ENCODE data around the gene LIX1.

The LIX1 gene

GRCh38 chr5:97125125-97125683, 17.2 kb downstream of the LIX1 start:
- TF ChIP-seq CTCF (IDR thresholded peaks at IDR 0.05; ENCODE audit: borderline replicate concordance, control extremely low read depth, extremely low read depth, insufficient read depth, missing control alignments), result no peak
- in situ Hi-C loops (cut with MboI; ENCODE audit: low sequenced_read_pairs, unreplicated experiment), result no loop called here
- no peak for DNase-seq (ENCODE audit: low spot score)

- DNase-seq (ENCODE audit: low spot score), result no peak
- TF ChIP-seq CTCF (IDR thresholded peaks at IDR 0.05; ENCODE audit: borderline replicate concordance, control extremely low read depth, extremely low read depth, insufficient read depth, missing control alignments), result no peak
- in situ Hi-C loops (cut with MboI; ENCODE audit: low sequenced_read_pairs, unreplicated experiment), result no loop called here
Measured at GRCh38 chr5:97124335-97124734, 18.1 kb downstream of the LIX1 start.

GRCh38 chr5:97121848-97122247, 20.6 kb downstream of the LIX1 start:
- TF ChIP-seq CTCF (IDR thresholded peaks at IDR 0.05; ENCODE audit: borderline replicate concordance, control extremely low read depth, extremely low read depth, insufficient read depth, missing control alignments), result no peak
- in situ Hi-C loops (cut with MboI; ENCODE audit: low sequenced_read_pairs, unreplicated experiment), result no loop called here
- no peak for DNase-seq (ENCODE audit: low spot score)

DNA sequence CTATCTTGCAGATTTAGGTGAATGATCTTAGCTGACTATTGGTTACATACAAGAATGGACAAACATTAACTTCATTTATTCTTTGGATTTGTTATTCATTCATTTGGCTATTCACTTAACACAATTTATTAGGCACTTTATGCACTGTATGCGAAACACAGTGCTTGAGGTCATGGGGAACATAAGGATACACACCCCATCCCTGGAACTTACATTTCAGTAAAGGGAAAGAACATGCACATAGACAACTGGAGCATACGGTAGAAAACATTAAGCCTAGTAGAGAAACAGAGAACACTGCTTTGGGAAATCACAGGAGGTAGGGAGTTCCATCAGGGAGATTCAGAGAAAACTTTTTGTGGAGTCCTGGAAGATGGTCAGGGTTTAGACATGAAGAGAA, 22.2 kb downstream of the LIX1 start:
- DNase-seq (ENCODE audit: low spot score), result no peak
- TF ChIP-seq CTCF (IDR thresholded peaks at IDR 0.05; ENCODE audit: borderline replicate concordance, control extremely low read depth, extremely low read depth, insufficient read depth, missing control alignments), result no peak
- in situ Hi-C loops (cut with MboI; ENCODE audit: low sequenced_read_pairs, unreplicated experiment), result no loop called here

- no peak for DNase-seq (ENCODE audit: low spot score)
- in situ Hi-C loops (cut with MboI; ENCODE audit: low sequenced_read_pairs, unreplicated experiment), result no loop called here
- no peak for TF ChIP-seq CTCF (IDR thresholded peaks at IDR 0.05; ENCODE audit: borderline replicate concordance, control extremely low read depth, extremely low read depth, insufficient read depth, missing control alignments)
Measured at GRCh38 chr5:97119007-97119390, 23.4 kb downstream of the LIX1 start.

DNA sequence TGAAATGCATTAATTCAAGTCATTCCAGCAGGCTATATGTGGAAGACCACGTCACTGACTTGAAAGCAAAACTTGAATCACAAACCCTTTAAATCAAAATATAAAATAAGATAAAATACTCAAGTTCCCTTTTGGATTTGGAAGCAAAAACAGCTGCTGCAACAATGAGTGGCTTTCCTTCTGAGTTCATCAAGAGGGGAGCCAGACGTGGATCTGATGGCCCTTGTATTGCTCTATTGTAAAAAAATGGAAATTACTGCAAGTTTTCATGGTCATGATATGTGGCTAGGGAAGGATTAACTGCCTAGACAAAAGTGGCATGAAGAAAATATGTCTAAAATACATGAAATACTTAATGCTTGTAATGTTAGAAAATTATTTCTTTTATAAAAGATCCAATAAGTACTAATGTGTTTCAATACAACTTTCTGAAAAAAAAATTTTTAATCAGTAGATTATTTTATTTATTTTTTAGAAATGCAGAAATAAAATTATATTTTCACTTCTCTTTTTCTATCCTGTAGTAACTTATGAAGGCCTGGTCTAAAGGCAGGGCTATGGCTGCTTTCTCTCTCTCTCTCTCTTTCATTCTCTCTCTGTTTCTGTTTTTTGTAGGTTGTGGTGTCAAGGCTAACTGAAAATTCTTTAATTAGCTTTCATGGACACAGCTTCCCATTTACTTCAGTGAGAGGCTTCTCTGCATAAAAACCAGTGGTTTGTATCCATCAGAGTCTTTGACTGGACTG, 24.0 kb downstream of the LIX1 start:
- DNase-seq (ENCODE audit: low spot score), result no peak
- no peak for TF ChIP-seq CTCF (IDR thresholded peaks at IDR 0.05; ENCODE audit: borderline replicate concordance, control extremely low read depth, extremely low read depth, insufficient read depth, missing control alignments)
- in situ Hi-C loops (cut with MboI; ENCODE audit: low sequenced_read_pairs, unreplicated experiment), result no loop called here
